Lung microvascular endothelial cell (primary cell): ENCODE results near the gene ZFP28. TPM values are rescaled to one million over a fixed set of nuclear protein-coding genes. Genes with fewer than 3 reads are reported as not detected.

ENCODE experiments used
- DNase-seq, 2 donors: peaks; one replicate each; pipeline versions ENCODE4 v3.0.0 to v3.0.0-alpha.2; 2010; ENCODE audit warnings: low read depth in 2 of 2
- total RNA-seq: library from RNA; depleted of rRNA; stranded (reverse); fragments of >200 nt; gene quantifications from 2 replicates; pipeline ENCODE4 v1.2.1, GENCODE V29; 2014

ZFP28 gene
- total RNA-seq, 1 donor from 2014 or later, result 5.8 TPM

- DNase-seq, result peak in 1 of 2 donors; percentile 48
Measured at GRCh38 chr19:56595548-56595899, 56.8 kb downstream of the ZFP28 start.

DNA sequence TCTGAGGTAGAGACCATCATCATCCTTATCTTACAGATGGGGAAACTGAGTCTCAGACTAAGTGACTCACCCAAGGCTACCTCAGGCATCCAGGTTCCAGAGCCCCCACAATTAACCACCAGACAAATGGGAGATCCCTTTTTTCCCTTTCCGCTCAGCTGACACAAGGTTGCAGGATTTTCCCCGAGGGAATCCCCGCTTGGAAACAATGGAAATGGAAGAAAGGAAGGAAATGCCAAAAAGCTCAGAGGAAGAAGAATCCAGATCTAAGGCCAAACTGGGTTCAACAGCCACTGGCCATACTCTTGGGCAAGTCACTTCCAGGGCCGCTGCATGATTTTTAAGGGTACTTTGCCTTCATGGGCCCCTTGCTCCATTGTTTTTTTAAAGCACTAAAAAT is 57.9 kb downstream of the ZFP28 start:
- peak; percentile 53 to 72 for DNase-seq

DNA sequence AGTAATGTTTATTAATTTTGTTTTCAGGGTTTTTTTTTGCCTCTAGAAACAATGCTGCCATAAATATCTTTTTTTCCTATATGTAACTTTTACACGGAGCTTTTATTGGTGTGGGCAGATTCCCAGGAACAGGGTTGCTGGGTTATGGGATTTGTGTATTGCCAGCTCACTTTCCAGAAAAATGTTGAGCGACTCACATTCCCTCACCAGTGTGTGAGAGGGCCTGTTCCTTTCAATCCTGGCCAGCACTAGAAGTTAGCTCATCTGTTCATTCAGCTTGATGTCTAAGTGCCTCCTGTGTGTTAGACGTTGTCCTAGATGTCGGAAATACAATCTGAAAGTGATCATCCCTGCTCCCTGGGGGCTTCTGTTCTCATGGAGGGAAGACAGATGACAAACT is 58.9 kb downstream of the ZFP28 start:
- peak in 1 of 2 donors; percentile 10 for DNase-seq

DNA sequence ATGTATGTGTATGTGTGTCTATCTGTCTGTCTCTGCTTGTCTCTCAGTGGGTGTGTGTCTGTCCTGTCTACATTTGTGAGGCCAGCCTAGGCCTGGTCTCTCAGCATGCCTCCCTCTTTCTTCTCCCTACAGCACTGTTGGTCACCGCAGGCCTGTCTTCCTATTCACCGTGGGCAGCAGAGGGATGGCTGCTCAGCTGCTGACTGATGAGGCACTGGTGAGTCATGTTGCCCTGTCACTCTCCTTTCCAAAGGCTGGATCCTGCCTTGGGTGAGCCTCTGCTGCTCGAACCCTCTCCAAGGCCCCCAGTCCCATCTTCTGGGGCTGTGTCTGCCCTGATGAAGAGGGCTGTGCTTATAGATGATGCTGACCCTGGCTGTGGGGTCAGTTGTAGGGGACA is 62.6 kb downstream of the ZFP28 start:
- DNase-seq, result peak in 1 of 2 donors; percentile 29

DNA sequence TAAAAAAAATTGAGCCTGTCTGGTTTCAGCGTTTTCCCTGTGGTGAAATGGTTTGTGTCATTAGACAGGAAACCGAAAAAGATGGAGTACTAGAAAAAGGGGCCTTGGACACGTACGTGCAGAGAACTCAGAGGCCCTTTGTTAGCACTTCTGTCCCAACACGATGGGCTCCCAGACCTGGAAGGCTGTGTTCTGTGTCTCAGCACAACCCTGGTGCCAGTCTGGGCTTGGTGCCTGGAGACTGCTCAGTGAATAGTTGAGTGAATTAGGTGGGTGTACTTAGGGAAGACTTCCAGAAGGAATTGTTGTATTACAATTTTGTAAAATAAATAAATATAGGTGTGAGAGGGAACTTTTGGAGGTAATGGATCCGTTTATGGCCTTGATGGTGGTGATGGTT is 65.1 kb downstream of the ZFP28 start:
- no peak for DNase-seq

Other genes with a start within 250 kb of the ZFP28 start
- gene ZSCAN5A, start 224.1 kb upstream of the ZFP28 start, total RNA-seq, result 4.1 and 7.1 TPM in 2 replicates
- gene ZNF582, start 145.4 kb upstream of the ZFP28 start, total RNA-seq, result 2.0 and 4.0 TPM in 2 replicates
- gene ZNF583, start 134.6 kb upstream of the ZFP28 start, total RNA-seq, result 2.0 and 5.8 TPM in 2 replicates
- gene ZNF667, start 61.6 kb upstream of the ZFP28 start, total RNA-seq, result 1.5 and 2.8 TPM in 2 replicates
- gene ZNF471, start 31.1 kb upstream of the ZFP28 start, total RNA-seq, result 0.65 and 1.6 TPM in 2 replicates
- gene ZNF470, start 28.5 kb downstream of the ZFP28 start, total RNA-seq, result 3.1 and 4.2 TPM in 2 replicates
- 9.2 and 10.1 TPM in 2 replicates for gene ZNF71, start 56.4 kb downstream of the ZFP28 start, total RNA-seq
- gene SMIM17, start 104.2 kb downstream of the ZFP28 start, total RNA-seq, result 0.20 and 0.22 TPM in 2 replicates
- gene ZNF835, start 132.8 kb downstream of the ZFP28 start, total RNA-seq, result under 0.01 and 0.99 TPM in 2 replicates